ENCODE results near the gene GOLPH3. TPM values are rescaled to one million over a fixed set of nuclear protein-coding genes. Genes with fewer than 3 reads are reported as not detected.

The GOLPH3 gene
- total and polyA plus RNA-seq, 2 experiments from 2014 or later = 68.5 to 96.1 TPM

DNA sequence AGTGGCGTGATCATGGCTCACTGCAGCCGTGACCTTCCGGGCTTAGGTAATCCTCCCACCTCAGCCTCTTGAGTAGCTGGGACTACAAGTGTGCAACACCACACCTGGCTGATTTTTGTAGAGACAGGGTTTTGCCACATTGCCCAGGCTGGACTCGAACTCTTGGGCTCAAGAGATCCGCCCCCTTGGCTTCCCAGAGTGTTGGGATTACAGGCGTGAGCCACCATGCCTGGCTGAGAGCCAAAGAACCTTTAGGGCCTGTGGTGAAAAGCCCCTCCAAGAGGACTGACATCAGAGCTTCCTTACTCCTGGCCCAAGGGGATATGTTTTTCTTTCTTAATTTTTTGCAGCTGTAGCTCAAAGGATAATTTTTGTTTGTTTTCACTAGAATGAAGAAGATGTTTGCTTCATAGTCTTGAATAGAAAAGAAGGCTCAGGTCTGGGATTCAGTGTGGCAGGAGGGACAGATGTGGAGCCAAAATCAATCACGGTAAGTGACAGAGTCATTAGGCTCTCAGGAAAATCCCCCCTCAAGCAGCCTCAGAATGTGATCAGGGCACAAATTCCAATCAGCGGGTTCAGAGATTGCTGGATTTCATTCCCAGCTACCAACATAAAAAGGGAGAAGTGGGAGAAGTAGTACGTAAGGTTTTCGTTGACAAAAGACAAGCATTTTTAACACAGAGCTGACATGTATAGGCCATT is 77.1 kb downstream of the GOLPH3 start:
- Mint-ChIP-seq H3K27ac (no peak overlapping the region), H3K9me3 (no peaks in the 10 kb centered on the region), H3K27me3 (ENCODE audit: insufficient read depth, low read depth, poor library complexity) (peaks cover 10% of the 10 kb centered on the region), H3K4me1 (peaks cover 4% of the 10 kb centered on the region; the same call in 1 of the 3 replicates), H3K4me3 (no peak overlapping the region), H3K36me3 (ENCODE audit: low read depth) (peaks cover 35% of the 10 kb centered on the region)
- H3K4me2 ChIP-seq = no peak overlapping the region
- no peaks in the 10 kb centered on the region for H3K79me2 ChIP-seq (replicated peaks; ENCODE audit: insufficient read depth)
- H3K4me3 ChIP-seq = no peak overlapping the region
- H2AFZ ChIP-seq = no peak overlapping the region
- H3K27me3 ChIP-seq (ENCODE audit: insufficient read depth) = no peaks in the 10 kb centered on the region
- no peaks in the 10 kb centered on the region for H3F3A ChIP-seq (replicated peaks; ENCODE audit: low read depth)
- no peak overlapping the region for H3K27ac ChIP-seq (ENCODE audit: low read depth)
- TF ChIP-seq POLR2AphosphoS5 (IDR thresholded peaks at IDR 0.05; ENCODE audit: low read depth) (no peak), JUNB (IDR thresholded peaks at IDR 0.05; ENCODE audit: unreplicated experiment) (no peak), CREB1 (CRISPR knock-in tag; IDR thresholded peaks at IDR 0.05; ENCODE audit: low read depth) (no peak), ZNF331 (CRISPR knock-in tag; IDR thresholded peaks at IDR 0.05; ENCODE audit: low read depth) (no peak), EZH2 (IDR thresholded peaks at IDR 0.05; ENCODE audit: low read depth, unreplicated experiment) (no peak), NANOG (IDR thresholded peaks at IDR 0.05; ENCODE audit: borderline replicate concordance) (no peak)
- TF ChIP-seq, protein P1, sequence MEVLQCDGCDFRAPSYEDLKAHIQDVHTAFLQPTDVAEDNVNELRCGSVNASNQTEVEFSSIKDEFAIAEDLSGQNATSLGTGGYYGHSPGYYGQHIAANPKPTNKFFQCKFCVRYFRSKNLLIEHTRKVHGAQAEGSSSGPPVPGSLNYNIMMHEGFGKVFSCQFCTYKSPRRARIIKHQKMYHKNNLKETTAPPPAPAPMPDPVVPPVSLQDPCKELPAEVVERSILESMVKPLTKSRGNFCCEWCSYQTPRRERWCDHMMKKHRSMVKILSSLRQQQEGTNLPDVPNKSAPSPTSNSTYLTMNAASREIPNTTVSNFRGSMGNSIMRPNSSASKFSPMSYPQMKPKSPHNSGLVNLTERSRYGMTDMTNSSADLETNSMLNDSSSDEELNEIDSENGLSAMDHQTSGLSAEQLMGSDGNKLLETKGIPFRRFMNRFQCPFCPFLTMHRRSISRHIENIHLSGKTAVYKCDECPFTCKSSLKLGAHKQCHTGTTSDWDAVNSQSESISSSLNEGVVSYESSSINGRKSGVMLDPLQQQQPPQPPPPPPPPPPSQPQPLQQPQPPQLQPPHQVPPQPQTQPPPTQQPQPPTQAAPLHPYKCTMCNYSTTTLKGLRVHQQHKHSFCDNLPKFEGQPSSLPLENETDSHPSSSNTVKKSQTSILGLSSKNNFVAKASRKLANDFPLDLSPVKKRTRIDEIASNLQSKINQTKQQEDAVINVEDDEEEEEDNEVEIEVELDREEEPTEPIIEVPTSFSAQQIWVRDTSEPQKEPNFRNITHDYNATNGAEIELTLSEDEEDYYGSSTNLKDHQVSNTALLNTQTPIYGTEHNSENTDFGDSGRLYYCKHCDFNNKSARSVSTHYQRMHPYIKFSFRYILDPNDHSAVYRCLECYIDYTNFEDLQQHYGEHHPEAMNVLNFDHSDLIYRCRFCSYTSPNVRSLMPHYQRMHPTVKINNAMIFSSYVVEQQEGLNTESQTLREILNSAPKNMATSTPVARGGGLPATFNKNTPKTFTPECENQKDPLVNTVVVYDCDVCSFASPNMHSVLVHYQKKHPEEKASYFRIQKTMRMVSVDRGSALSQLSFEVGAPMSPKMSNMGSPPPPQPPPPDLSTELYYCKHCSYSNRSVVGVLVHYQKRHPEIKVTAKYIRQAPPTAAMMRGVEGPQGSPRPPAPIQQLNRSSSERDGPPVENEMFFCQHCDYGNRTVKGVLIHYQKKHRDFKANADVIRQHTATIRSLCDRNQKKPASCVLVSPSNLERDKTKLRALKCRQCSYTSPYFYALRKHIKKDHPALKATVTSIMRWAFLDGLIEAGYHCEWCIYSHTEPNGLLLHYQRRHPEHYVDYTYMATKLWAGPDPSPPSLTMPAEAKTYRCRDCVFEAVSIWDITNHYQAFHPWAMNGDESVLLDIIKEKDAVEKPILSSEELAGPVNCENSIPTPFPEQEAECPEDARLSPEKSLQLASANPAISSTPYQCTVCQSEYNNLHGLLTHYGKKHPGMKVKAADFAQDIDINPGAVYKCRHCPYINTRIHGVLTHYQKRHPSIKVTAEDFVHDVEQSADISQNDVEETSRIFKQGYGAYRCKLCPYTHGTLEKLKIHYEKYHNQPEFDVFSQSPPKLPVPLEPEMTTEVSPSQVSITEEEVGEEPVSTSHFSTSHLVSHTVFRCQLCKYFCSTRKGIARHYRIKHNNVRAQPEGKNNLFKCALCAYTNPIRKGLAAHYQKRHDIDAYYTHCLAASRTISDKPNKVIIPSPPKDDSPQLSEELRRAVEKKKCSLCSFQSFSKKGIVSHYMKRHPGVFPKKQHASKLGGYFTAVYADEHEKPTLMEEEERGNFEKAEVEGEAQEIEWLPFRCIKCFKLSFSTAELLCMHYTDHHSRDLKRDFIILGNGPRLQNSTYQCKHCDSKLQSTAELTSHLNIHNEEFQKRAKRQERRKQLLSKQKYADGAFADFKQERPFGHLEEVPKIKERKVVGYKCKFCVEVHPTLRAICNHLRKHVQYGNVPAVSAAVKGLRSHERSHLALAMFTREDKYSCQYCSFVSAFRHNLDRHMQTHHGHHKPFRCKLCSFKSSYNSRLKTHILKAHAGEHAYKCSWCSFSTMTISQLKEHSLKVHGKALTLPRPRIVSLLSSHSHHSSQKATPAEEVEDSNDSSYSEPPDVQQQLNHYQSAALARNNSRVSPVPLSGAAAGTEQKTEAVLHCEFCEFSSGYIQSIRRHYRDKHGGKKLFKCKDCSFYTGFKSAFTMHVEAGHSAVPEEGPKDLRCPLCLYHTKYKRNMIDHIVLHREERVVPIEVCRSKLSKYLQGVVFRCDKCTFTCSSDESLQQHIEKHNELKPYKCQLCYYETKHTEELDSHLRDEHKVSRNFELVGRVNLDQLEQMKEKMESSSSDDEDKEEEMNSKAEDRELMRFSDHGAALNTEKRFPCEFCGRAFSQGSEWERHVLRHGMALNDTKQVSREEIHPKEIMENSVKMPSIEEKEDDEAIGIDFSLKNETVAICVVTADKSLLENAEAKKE (CRISPR knock-in tag; IDR thresholded peaks at IDR 0.05) = no peak
- TF ChIP-seq, protein P2, sequence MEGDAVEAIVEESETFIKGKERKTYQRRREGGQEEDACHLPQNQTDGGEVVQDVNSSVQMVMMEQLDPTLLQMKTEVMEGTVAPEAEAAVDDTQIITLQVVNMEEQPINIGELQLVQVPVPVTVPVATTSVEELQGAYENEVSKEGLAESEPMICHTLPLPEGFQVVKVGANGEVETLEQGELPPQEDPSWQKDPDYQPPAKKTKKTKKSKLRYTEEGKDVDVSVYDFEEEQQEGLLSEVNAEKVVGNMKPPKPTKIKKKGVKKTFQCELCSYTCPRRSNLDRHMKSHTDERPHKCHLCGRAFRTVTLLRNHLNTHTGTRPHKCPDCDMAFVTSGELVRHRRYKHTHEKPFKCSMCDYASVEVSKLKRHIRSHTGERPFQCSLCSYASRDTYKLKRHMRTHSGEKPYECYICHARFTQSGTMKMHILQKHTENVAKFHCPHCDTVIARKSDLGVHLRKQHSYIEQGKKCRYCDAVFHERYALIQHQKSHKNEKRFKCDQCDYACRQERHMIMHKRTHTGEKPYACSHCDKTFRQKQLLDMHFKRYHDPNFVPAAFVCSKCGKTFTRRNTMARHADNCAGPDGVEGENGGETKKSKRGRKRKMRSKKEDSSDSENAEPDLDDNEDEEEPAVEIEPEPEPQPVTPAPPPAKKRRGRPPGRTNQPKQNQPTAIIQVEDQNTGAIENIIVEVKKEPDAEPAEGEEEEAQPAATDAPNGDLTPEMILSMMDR (conservative IDR thresholded peaks at IDR 0.05; ENCODE audit: low read depth in 2 of 2) = no peak
- TF ChIP-seq, protein P3, sequence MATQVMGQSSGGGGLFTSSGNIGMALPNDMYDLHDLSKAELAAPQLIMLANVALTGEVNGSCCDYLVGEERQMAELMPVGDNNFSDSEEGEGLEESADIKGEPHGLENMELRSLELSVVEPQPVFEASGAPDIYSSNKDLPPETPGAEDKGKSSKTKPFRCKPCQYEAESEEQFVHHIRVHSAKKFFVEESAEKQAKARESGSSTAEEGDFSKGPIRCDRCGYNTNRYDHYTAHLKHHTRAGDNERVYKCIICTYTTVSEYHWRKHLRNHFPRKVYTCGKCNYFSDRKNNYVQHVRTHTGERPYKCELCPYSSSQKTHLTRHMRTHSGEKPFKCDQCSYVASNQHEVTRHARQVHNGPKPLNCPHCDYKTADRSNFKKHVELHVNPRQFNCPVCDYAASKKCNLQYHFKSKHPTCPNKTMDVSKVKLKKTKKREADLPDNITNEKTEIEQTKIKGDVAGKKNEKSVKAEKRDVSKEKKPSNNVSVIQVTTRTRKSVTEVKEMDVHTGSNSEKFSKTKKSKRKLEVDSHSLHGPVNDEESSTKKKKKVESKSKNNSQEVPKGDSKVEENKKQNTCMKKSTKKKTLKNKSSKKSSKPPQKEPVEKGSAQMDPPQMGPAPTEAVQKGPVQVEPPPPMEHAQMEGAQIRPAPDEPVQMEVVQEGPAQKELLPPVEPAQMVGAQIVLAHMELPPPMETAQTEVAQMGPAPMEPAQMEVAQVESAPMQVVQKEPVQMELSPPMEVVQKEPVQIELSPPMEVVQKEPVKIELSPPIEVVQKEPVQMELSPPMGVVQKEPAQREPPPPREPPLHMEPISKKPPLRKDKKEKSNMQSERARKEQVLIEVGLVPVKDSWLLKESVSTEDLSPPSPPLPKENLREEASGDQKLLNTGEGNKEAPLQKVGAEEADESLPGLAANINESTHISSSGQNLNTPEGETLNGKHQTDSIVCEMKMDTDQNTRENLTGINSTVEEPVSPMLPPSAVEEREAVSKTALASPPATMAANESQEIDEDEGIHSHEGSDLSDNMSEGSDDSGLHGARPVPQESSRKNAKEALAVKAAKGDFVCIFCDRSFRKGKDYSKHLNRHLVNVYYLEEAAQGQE (IDR thresholded peaks at IDR 0.05; ENCODE audit: unreplicated experiment) = no peak
- DNase-seq (ENCODE audit: low spot score) (no peak), ATAC-seq (no peak)
- H3K36me3 ChIP-seq (ENCODE audit: insufficient read depth) = peaks cover 4% of the 10 kb centered on the region
- no peaks in the 10 kb centered on the region for H3K9me2 ChIP-seq (ENCODE audit: insufficient read depth)
- H4K20me1 ChIP-seq (replicated peaks; ENCODE audit: insufficient read depth) = 0 out of 2 replicates have a peak, but pooled peaks cover 2% of the 10 kb centered on the region
- no peaks in the 10 kb centered on the region for H3K4me1 ChIP-seq (ENCODE audit: insufficient read depth)

Measured in GM23338 (cell line).